GM23338 (cell line): Measurements from ENCODE around the gene SLC35G1. TPM values are rescaled to one million over a fixed set of nuclear protein-coding genes. Genes with fewer than 3 reads are reported as not detected.

Source experiments
- ATAC-seq: fragments of 200-7000 bp; cut with Tn5 transposase; 3 replicates; pipeline ENCODE4 v1.9.1; 2020
- DNase-seq: peaks from one replicate; pipeline ENCODE4 v3.0.0-alpha.2; 2015; ENCODE audit warnings: low spot score
- H2AFZ ChIP-seq: fragments of 200-600 bp; sonication (generic); 2 replicates; pipeline ENCODE4 v1.8.0; 2016; ENCODE audit warnings: antibody characterized with exemption, mild to moderate bottlenecking, moderate library complexity
- H3F3A ChIP-seq: fragments of 200-600 bp; sonication (generic); replicated peaks from 2 replicates; pipeline ENCODE4 v1.8.0; 2017; ENCODE audit warnings: antibody characterized with exemption, mixed run types, low read depth
- H3K27ac ChIP-seq: fragments of 200-600 bp; sonication (generic); 2 replicates; pipeline ENCODE4 v1.6.1; 2016; ENCODE audit warnings: low read depth
- H3K27me3 ChIP-seq: fragments of 200-600 bp; sonication (generic); 2 replicates; pipeline ENCODE4 v1.8.0; 2016; ENCODE audit warnings: mild to moderate bottlenecking, mixed run types, moderate library complexity; ENCODE audit not compliant: insufficient read depth
- H3K36me3 ChIP-seq: fragments of 200-600 bp; sonication (generic); 2 replicates; pipeline ENCODE4 v1.8.0; 2016; ENCODE audit warnings: mild to moderate bottlenecking; ENCODE audit not compliant: insufficient read depth
- H3K4me1 ChIP-seq: fragments of 200-600 bp; sonication (generic); 2 replicates; pipeline ENCODE4 v1.8.0; 2016; ENCODE audit warnings: mild to moderate bottlenecking, moderate library complexity; ENCODE audit not compliant: insufficient read depth
- H3K4me2 ChIP-seq: fragments of 200-600 bp; sonication (generic); 2 replicates; pipeline ENCODE4 v1.7.1; 2017; ENCODE audit warnings: mixed run types
- H3K4me3 ChIP-seq: fragments of 200-600 bp; sonication (generic); 2 replicates; pipeline ENCODE4 v1.6.1; 2016; ENCODE audit warnings: mixed run types
- H3K79me2 ChIP-seq: fragments of 200-600 bp; sonication (generic); replicated peaks from 2 replicates; pipeline ENCODE4 v1.8.0; 2017; ENCODE audit warnings: mild to moderate bottlenecking; ENCODE audit not compliant: insufficient read depth
- H3K9me2 ChIP-seq: fragments of 200-600 bp; sonication (generic); 2 replicates; pipeline ENCODE4 v1.8.0; 2017; ENCODE audit not compliant: insufficient read depth
- H4K20me1 ChIP-seq: fragments of 200-600 bp; sonication (generic); replicated peaks from 2 replicates; pipeline ENCODE4 v1.8.0; 2017; ENCODE audit warnings: mild to moderate bottlenecking; ENCODE audit not compliant: insufficient read depth
- H3K27ac Mint-ChIP-seq: 2 replicates; pipeline ENCODE4 v1.8.0; 2020; ENCODE audit warnings: inconsistent platforms, mild to moderate bottlenecking, moderate library complexity, mixed read lengths
- H3K27me3 Mint-ChIP-seq: 3 replicates; pipeline ENCODE4 v1.8.0; 2022; ENCODE audit warnings: low read depth, mild to moderate bottlenecking, moderate library complexity, mixed read lengths, inconsistent platforms; ENCODE audit not compliant: insufficient read depth, poor library complexity
- H3K36me3 Mint-ChIP-seq: 3 replicates; pipeline ENCODE4 v1.8.0; 2021; ENCODE audit warnings: low read depth, mild to moderate bottlenecking, inconsistent platforms, moderate library complexity, mixed read lengths
- H3K4me1 Mint-ChIP-seq: 3 replicates; pipeline ENCODE4 v1.8.0; 2020; ENCODE audit warnings: mild to moderate bottlenecking, inconsistent platforms, mixed read lengths
- H3K4me3 Mint-ChIP-seq: 3 replicates; pipeline ENCODE4 v1.8.0; 2021; ENCODE audit warnings: moderate library complexity, mild to moderate bottlenecking, inconsistent platforms, mixed read lengths
- H3K9me3 Mint-ChIP-seq: 3 replicates; pipeline ENCODE4 v1.8.0; 2020; ENCODE audit warnings: moderate library complexity, mild to moderate bottlenecking, inconsistent platforms, mixed read lengths
- CREB1 ChIP-seq: fragments of 250-450 bp; sonication (Bioruptor Pico); IDR thresholded peaks from 2 replicates; pipeline ENCODE4 v1.5.0; 2020; ENCODE audit warnings: low read depth, mild to moderate bottlenecking, moderate library complexity
- CTCF ChIP-seq, 2 experiments: fragments of 200-600 bp in 1 of 2; sonication (generic) in 1 of 2; conservative IDR thresholded peaks; 2 replicates each; pipeline versions ENCODE4 v1.5.1 to v1.6.1; 2016 to 2017; ENCODE audit warnings: antibody characterized with exemption in 2 of 2, low read depth in 2 of 2, mild to moderate bottlenecking in 2 of 2, moderate library complexity in 1 of 2
- STAT1 ChIP-seq: IDR thresholded peaks from one replicate; pipeline ENCODE4 v1.6.1; 2016; ENCODE audit warnings: antibody characterized with exemption; ENCODE audit not compliant: unreplicated experiment
- ZNF114 ChIP-seq: fragments of 250-450 bp; sonication (Bioruptor Pico); IDR thresholded peaks from 2 replicates; pipeline ENCODE4 v1.5.0; 2020; ENCODE audit warnings: mild to moderate bottlenecking, moderate library complexity
- ZNF331 ChIP-seq: fragments of 250-450 bp; sonication (Bioruptor Pico); IDR thresholded peaks from 2 replicates; pipeline ENCODE4 v1.5.0; 2020; ENCODE audit warnings: low read depth, mild to moderate bottlenecking, moderate library complexity
- ZNF462 ChIP-seq: fragments of 250-450 bp; sonication (Bioruptor Pico); IDR thresholded peaks from 2 replicates; pipeline ENCODE4 v1.5.0; 2020; ENCODE audit warnings: mild to moderate bottlenecking, moderate library complexity
- polyA plus RNA-seq: library from polyadenylated mRNA; unstranded; fragments of >200 nt; fragmentation: Nextera tagmentation; extraction: Ambion mirVana; gene quantifications from 2 replicates; pipeline ENCODE4 v1.2.1, GENCODE V29; 2016
- total RNA-seq: library from RNA; depleted of rRNA; stranded (reverse); fragments of >200 nt; shearing (Covaris generic); gene quantifications from 2 replicates; pipeline ENCODE4 v1.2.3, GENCODE V29; 2014
- TF ChIP-seq, protein P1 (sequence below): IDR thresholded peaks from one replicate; pipeline ENCODE4 v1.6.1; 2018; ENCODE audit warnings: antibody characterized with exemption; ENCODE audit not compliant: unreplicated experiment
- TF ChIP-seq, protein P2 (sequence below): IDR thresholded peaks from 2 replicates; pipeline ENCODE4 v1.6.1; 2016; ENCODE audit warnings: antibody characterized with exemption

Gene SLC35G1
- total and polyA plus RNA-seq, 2 experiments from 2014 or later, result 3.9 to 4.1 TPM

DNA sequence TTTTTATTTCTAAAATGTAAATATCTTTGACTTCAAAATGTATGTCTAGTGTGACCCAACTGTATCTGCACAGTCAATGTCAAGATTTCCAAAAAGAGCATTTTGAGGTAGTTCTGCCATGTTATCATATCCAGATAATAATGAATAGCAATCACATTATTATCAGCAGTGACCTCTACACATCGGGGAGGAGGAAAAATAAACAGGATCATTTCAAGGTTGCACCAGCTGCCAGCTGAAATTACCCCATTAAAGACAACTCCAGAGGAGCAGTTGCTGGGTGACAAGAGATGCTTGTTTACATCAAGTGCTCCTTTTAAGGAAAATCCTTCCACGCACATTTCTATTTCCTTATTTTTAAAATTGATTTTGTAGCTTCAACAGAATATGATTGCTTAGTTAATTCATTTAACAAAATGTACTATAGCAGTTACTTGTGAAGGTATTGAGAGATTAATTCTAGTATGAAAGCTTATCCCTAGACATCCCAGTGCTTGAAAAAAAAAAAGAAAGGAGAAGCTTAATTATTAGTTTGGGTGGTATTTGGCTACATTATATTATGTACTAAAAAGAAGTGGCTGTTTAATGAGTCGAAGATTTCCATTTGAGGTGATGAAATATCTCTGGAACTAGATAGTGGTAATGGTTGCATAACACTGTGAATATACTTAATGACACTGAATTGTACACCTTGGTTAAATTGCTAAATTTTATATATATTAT, 19.3 kb upstream of the SLC35G1 start:
- H3K27me3 Mint-ChIP-seq, result peaks cover 2% of the 10 kb centered on the region
- H3K4me3 ChIP-seq, result no peak overlapping the region

More for the DNA sequence above, 19.3 kb upstream of the SLC35G1 start:
- TF ChIP-seq ZNF114 (CRISPR knock-in tag) (no peak), ZNF462 (no peak), STAT1 (no peak), CTCF (conservative IDR thresholded peaks at IDR 0.05; ENCODE audit: low read depth in 2 of 2) (no peak), CREB1 (CRISPR knock-in tag) (no peak), ZNF331 (no peak)
- TF ChIP-seq, protein P1, sequence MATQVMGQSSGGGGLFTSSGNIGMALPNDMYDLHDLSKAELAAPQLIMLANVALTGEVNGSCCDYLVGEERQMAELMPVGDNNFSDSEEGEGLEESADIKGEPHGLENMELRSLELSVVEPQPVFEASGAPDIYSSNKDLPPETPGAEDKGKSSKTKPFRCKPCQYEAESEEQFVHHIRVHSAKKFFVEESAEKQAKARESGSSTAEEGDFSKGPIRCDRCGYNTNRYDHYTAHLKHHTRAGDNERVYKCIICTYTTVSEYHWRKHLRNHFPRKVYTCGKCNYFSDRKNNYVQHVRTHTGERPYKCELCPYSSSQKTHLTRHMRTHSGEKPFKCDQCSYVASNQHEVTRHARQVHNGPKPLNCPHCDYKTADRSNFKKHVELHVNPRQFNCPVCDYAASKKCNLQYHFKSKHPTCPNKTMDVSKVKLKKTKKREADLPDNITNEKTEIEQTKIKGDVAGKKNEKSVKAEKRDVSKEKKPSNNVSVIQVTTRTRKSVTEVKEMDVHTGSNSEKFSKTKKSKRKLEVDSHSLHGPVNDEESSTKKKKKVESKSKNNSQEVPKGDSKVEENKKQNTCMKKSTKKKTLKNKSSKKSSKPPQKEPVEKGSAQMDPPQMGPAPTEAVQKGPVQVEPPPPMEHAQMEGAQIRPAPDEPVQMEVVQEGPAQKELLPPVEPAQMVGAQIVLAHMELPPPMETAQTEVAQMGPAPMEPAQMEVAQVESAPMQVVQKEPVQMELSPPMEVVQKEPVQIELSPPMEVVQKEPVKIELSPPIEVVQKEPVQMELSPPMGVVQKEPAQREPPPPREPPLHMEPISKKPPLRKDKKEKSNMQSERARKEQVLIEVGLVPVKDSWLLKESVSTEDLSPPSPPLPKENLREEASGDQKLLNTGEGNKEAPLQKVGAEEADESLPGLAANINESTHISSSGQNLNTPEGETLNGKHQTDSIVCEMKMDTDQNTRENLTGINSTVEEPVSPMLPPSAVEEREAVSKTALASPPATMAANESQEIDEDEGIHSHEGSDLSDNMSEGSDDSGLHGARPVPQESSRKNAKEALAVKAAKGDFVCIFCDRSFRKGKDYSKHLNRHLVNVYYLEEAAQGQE, result no peak
- TF ChIP-seq, protein P2, sequence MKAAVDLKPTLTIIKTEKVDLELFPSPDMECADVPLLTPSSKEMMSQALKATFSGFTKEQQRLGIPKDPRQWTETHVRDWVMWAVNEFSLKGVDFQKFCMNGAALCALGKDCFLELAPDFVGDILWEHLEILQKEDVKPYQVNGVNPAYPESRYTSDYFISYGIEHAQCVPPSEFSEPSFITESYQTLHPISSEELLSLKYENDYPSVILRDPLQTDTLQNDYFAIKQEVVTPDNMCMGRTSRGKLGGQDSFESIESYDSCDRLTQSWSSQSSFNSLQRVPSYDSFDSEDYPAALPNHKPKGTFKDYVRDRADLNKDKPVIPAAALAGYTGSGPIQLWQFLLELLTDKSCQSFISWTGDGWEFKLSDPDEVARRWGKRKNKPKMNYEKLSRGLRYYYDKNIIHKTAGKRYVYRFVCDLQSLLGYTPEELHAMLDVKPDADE, result no peak
- no peak for ATAC-seq
- DNase-seq, result no peak
- Mint-ChIP-seq H3K9me3 (no peaks in the 10 kb centered on the region), H3K4me3 (no peak overlapping the region), H3K4me1 (peaks cover 10% of the 10 kb centered on the region; the same call in 2 of the 3 replicates), H3K36me3 (no peaks in the 10 kb centered on the region), H3K27ac (no peak overlapping the region)
- Histone ChIP-seq H4K20me1 (no peaks in the 10 kb centered on the region), H3K27me3 (no peaks in the 10 kb centered on the region), H3K79me2 (no peaks in the 10 kb centered on the region), H3K4me2 (no peak overlapping the region), H3F3A (no peaks in the 10 kb centered on the region), H3K27ac (no peak overlapping the region), H3K4me1 (peaks cover 11% of the 10 kb centered on the region), H2AFZ (no peak overlapping the region), H3K9me2 (no peaks in the 10 kb centered on the region), H3K36me3 (no peaks in the 10 kb centered on the region)
